ENCODE results near the gene RTCB. TPM values are rescaled to one million over a fixed set of nuclear protein-coding genes. Genes with fewer than 3 reads are reported as not detected.
"Not testable (repeated sequence)": the region's sequence is repeated elsewhere in the genome, so short reads cannot be mapped to it uniquely, and the experiment has no call there.

Gene RTCB
- total RNA-seq, 1 experiment from 2014 or later: 101 TPM

- H3K79me1 ChIP-seq (ENCODE audit: insufficient read depth, low read depth, low read length, poor library complexity, severe bottlenecking): no peaks in the 10 kb centered on the region
- no peak overlapping the region for H3K4me3 Mint-ChIP-seq
- no peak overlapping the region for H3K56ac ChIP-seq (ENCODE audit: insufficient read length, low read depth, low read length)
These were observed 59.4 kb downstream of the RTCB start for GRCh38 chr22:32352681-32353080.

GRCh38 chr22:32351875-32352274 is 60.2 kb downstream of the RTCB start:
- H3K4ac ChIP-seq (ENCODE audit: low read depth, low read length); H3K27me3 ChIP-seq (ENCODE audit: insufficient read depth, low read length); H2BK120ac ChIP-seq (ENCODE audit: low read depth, low read length, poor library complexity, severe bottlenecking); H3K9me3 Mint-ChIP-seq; H3K27ac ChIP-seq (ENCODE audit: insufficient read length, low read depth, low read length); H2AK5ac ChIP-seq (ENCODE audit: insufficient read length, low read length); H2BK5ac ChIP-seq (ENCODE audit: insufficient read length, low read length); H3K79me1 ChIP-seq (ENCODE audit: insufficient read depth, low read depth, low read length, poor library complexity, severe bottlenecking); H2BK20ac ChIP-seq (ENCODE audit: low read depth, low read length, poor library complexity, severe bottlenecking); H3K79me2 ChIP-seq (ENCODE audit: insufficient read depth, low read length); H4K20me1 ChIP-seq (ENCODE audit: control insufficient read depth, insufficient read depth, insufficient read length); H3K14ac ChIP-seq (ENCODE audit: insufficient read depth, low read length); H4K91ac ChIP-seq (ENCODE audit: insufficient read length, low read depth, low read length); H3K23ac ChIP-seq (ENCODE audit: insufficient read length, low read depth, low read length); H3K56ac ChIP-seq (ENCODE audit: insufficient read length, low read depth, low read length); H2AFZ ChIP-seq (ENCODE audit: low read length); H3K9ac ChIP-seq (ENCODE audit: extremely low read depth, insufficient read length, low read length); H3T11ph ChIP-seq (ENCODE audit: low read length); H3K4me1 ChIP-seq (ENCODE audit: insufficient read depth, low read length); H3K4me3 Mint-ChIP-seq; H4K8ac ChIP-seq (replicated peaks; ENCODE audit: insufficient read length, low read depth, low read length); DNase-seq; H3K18ac ChIP-seq (ENCODE audit: insufficient read length, low read depth, low read length); H3K9me3 ChIP-seq (ENCODE audit: control insufficient read depth, low read depth, low read length); H3K4me2 ChIP-seq (ENCODE audit: insufficient read depth, insufficient read length, low read length); H2BK12ac ChIP-seq (ENCODE audit: insufficient read length, low read depth, low read length); H2BK15ac ChIP-seq (ENCODE audit: low read depth, low read length); H4K5ac ChIP-seq (ENCODE audit: insufficient read length, low read depth, low read length); H3K36me3 Mint-ChIP-seq (ENCODE audit: insufficient read depth in 1 of 3, low read depth in 3 of 3); H3K23me2 ChIP-seq (ENCODE audit: insufficient read length, low read depth, low read length, poor library complexity, severe bottlenecking); H3K27ac Mint-ChIP-seq: not testable (repeated sequence)
- peaks cover 14% of the 10 kb centered on the region for H3K27me3 Mint-ChIP-seq (ENCODE audit: low read depth)
- H3K4me1 Mint-ChIP-seq: peaks cover 10% of the 10 kb centered on the region in 2 experiments
- no CpG with 5 or more reads among the region's 1 CpG for WGBS (ENCODE audit: extremely low coverage, insufficient read length, low lambda C conversion rate)

More at GRCh38 chr22:32352681-32353080, 59.4 kb downstream of the RTCB start:
- H4K8ac ChIP-seq (replicated peaks; ENCODE audit: insufficient read length, low read depth, low read length): no peak overlapping the region
- H4K5ac ChIP-seq (ENCODE audit: insufficient read length, low read depth, low read length): no peak overlapping the region
- no peak overlapping the region for H2BK15ac ChIP-seq (ENCODE audit: low read depth, low read length)
- Mint-ChIP-seq H3K36me3 (ENCODE audit: insufficient read depth in 1 of 3, low read depth in 3 of 3) (peaks cover 0 to 3% (median 0%) of the 10 kb centered on the region in 3 experiments; a peak in 2 of 7 replicates), H3K27ac (no peak overlapping the region), H3K27me3 (ENCODE audit: low read depth) (peaks cover 18% of the 10 kb centered on the region), H3K9me3 (peaks cover 0 to 3% of the 10 kb centered on the region in 2 experiments; a peak in 4 of 5 replicates), H3K4me1 (peaks cover 10% of the 10 kb centered on the region in 2 experiments)
- H3K27ac ChIP-seq (ENCODE audit: insufficient read length, low read depth, low read length): no peak overlapping the region
- H3K23ac ChIP-seq (ENCODE audit: insufficient read length, low read depth, low read length): no peak overlapping the region
- H4K91ac ChIP-seq (ENCODE audit: insufficient read length, low read depth, low read length): no peak overlapping the region
- H2AFZ ChIP-seq (ENCODE audit: low read length): no peak overlapping the region
- H3K4ac ChIP-seq (ENCODE audit: low read depth, low read length): no peak overlapping the region
- DNase-seq: no peak
- H3T11ph ChIP-seq (ENCODE audit: low read length): no peak overlapping the region
- H3K18ac ChIP-seq (ENCODE audit: insufficient read length, low read depth, low read length): no peak overlapping the region
- H3K14ac ChIP-seq (ENCODE audit: insufficient read depth, low read length): no peak overlapping the region
- H3K79me2 ChIP-seq (ENCODE audit: insufficient read depth, low read length): no peaks in the 10 kb centered on the region
- no peaks in the 10 kb centered on the region for H3K9me3 ChIP-seq (ENCODE audit: control insufficient read depth, low read depth, low read length)
- no peak overlapping the region for H2BK5ac ChIP-seq (ENCODE audit: insufficient read length, low read length)
- no peak overlapping the region for H2BK20ac ChIP-seq (ENCODE audit: low read depth, low read length, poor library complexity, severe bottlenecking)
- no peaks in the 10 kb centered on the region for H4K20me1 ChIP-seq (ENCODE audit: control insufficient read depth, insufficient read depth, insufficient read length)
- no peak overlapping the region for H2AK5ac ChIP-seq (ENCODE audit: insufficient read length, low read length)
- H2BK120ac ChIP-seq (ENCODE audit: low read depth, low read length, poor library complexity, severe bottlenecking): no peak overlapping the region
- H3K4me1 ChIP-seq (ENCODE audit: insufficient read depth, low read length): no peaks in the 10 kb centered on the region; the same call in 1 of the 2 replicates
- TF ChIP-seq CTCF (conservative IDR thresholded peaks at IDR 0.05): no peak
- H3K9ac ChIP-seq (ENCODE audit: extremely low read depth, insufficient read length, low read length): no peak overlapping the region
- H2BK12ac ChIP-seq (ENCODE audit: insufficient read length, low read depth, low read length): no peak overlapping the region
- no peaks in the 10 kb centered on the region for H3K27me3 ChIP-seq (ENCODE audit: insufficient read depth, low read length)
- H3K23me2 ChIP-seq (ENCODE audit: insufficient read length, low read depth, low read length, poor library complexity, severe bottlenecking): no peaks in the 10 kb centered on the region
- no CpG with 5 or more reads among the region's 14 CpGs for WGBS (ENCODE audit: extremely low coverage, insufficient read length, low lambda C conversion rate)
- H3K4me2 ChIP-seq (ENCODE audit: insufficient read depth, insufficient read length, low read length): no peak overlapping the region

Data from H9 (cell line).